CD4-positive, alpha-beta T cell treated with Interleukin-6 for 4 hours (primary cell): ENCODE measurements around the gene TBC1D17.
A peak's percentile ranks its signal among the peaks of the same experiment; 100 is the strongest.
"Not testable (repeated sequence)": the region's sequence is repeated elsewhere in the genome, so short reads cannot be mapped to it uniquely, and the experiment has no call there.

Experiments used
- DNase-seq: peaks from one replicate; pipeline ENCODE4 v3.0.0-alpha.2; 2020; ENCODE audit warnings: mixed read lengths

TBC1D17 gene

DNA sequence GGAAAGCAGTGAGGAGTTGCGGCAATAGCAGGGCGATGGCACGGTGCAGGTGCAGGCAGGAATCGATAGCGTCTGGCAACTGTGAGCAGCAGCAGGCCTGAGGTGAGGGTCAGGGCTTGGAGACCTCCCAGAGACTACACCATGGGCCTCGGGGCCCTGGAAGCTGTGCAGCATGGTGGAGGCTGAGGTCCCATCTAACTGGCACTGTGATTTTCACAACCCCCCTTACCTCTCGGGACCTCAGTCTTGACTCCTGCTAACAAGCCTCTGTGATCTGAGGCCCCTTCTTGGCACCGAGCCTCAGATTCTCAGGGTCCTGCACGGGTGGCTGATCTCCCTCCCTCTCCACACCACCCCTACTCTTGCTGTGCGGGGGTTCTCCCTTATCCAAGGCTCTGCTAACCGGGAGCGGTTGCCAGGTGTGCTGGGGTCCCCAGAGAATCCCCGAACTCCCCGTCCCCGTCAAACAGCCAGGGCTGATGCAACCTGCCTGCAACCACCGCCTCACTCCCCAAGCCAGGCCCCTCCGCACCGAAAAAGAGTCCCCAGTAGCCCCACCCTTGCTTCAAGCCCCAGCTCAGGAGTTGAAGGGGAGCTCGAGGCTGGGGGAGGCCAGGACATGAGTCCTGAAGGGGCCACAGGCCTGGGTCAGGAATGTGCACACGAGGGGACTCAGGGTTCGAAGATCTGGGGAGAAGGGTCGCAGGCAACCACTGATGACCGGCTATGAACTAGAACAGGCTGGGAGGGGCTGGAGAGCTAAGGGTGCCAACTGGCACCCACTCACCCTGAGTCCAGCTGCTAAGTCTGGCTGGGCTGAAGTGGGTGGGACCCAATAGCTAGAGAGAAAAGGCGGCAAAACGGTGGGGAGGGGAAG lies 46.7 kb downstream of the TBC1D17 start:
- no peak for DNase-seq

DNA sequence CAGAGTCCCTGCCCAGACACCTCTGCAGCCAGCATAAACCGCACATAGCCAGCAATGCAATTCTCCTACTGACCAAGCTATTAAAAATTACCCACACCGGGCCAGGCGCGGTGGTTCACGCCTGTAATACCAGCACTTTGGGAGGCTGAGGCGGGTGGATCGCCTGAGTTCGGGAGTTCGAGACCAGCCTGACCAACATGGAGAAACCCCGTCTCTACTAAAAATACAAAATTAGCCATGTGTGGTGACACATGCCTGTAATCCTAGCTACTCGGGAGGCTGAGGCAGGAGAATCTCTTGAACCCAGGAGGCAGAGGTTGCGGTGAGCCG lies 47.3 kb downstream of the TBC1D17 start:
- not testable (repeated sequence) for DNase-seq

DNA sequence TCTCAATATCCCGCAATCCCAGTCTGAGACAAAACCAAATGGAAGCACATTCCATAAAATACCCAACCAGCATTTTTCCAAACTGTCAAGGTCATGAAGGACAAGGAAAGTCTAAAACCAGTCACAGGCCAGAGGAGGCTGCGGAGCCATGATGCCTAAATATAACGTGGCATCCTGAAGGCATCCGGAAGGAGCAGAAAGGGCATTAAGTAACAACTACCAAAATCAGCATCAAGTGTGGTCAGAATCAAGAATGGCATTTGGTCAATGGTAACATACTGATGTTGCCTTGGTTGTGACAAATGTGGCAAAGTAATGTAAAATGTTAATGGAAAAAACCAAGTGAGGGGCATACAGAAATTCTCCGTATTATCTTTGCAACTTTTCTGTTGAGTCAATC lies 48.0 kb downstream of the TBC1D17 start:
- no peak for DNase-seq

DNA sequence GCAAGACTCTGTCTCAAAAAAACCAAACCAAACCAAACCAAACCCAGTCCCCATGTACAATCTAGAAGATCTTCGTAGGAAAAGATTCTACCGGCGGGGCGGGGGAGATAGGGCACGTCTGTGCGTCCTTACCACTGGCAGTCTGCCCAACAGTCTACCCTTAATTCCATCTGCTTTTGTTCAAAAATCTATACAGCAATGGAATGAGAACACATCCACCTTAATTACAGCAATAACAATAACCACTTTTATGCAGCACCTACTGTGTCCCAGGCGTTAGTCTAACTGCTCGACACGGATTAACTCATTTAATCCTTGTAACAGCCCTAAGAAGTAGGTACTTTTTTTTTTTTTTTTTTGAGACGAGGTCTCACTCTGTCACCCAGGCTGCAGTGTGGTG lies 49.0 kb downstream of the TBC1D17 start:
- DNase-seq: no peak

DNA sequence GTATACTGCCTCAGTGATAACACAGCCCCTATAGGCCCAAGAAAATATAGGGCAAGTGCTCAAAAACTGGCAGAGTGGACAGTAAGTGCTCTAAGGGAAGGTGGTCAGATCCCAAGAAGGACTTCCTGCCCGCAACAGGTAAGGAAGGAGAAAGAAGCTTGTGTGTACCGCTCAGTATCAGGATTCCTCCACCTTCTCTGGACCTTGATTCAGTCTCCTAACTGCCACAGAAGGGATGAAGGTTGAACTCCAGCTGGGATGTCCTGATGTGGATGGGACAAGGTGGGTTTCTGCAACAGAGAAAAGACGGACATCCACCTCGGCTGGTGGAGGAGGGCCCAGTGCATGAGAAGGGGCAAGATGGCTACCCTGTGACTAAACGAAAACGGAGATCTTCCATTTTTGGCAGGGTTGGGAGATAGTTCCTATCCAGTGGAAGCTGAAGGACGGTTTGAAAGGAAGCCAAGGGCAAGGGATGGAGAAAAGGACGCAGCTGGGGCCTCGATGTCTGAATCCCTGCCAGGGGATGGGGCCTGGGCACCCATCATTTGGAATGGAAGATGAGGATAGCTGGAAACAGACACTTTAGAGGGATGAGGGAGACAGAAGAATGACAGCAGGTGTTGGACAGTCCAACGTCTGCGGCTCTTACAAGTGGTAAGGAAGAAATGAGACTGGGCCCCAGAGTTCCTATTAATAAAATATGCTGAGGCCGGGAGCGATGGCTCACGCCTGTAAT lies 50.2 kb downstream of the TBC1D17 start:
- DNase-seq: no peak

DNA sequence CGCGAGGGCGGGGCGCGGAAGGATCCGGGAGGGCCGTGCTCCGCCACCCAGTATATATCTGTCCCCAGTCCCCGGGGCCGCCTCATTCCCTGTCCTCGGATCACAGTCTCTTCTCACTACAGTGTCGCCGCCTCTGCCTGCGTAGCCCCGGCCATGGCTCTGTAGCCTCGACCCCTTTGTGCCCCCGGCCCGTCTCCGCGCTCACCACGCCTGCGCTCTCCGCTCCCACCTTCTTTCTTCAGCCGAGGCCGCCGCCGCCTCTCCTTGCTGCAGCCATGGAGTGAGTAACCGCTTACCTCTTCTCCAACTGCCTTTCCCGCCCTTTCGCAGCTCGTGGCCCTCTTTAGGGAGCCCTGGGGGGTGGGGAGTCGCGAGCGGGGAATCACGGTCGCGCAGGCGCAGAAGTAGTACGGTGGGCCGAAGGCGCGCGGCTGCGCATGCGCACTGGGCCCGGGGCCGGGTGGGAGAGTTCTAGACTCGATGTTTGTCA lies 51.7 kb downstream of the TBC1D17 start, which contains the start of the genes ATF5 and NUP62:
TSS of gene ATF5 (plus strand) at position 85 of the 490 bp plus-strand sequence. CDS start 1,646 bp downstream, outside the sequence.
TSS of gene NUP62 (minus strand) at position 384 of the 490 bp plus-strand sequence. CDS start 19,697 bp downstream, outside the sequence.
- DNase-seq: peak; percentile 93

DNA sequence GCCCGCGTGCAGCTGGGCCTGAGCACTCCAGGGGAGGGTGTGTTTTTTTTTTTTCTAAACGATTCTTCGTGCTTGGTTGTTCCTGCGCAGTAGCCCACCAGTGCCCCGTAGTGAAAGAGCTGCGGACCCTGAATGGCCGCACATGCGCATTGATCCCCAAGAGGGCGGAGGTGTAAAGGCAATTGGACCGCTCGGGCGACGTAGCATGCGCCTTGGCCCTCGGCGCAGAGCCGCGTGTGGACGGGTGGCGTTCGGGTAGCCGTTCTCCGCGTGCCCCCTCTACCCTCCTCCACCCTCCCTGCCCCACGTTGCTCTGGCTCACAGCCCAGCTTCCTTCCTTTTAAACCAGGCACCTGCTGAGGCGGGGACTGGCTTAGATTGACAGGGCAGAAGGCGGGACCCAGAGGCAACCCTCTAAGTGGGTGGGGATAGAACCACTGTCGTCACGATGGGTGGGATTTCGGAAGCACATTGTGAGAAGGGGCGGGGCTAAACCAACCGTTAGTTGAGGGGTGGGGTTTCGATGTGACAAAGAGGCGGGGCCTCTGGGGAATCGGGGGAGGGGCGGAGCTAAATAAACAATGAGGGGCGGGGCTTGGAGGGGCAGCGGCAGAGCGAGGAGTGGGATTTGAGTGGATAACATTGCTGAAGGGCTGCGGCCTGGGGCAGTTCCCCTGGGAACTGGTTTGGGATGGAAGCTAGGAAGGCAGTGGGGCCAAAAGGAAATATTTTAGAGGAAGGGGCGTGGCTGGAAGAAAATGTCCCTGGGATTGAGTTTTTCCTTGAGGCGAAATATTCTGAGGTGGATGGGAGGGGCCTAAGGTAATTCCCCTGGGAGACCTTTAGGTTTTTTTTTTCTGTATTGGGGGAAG lies 52.3 kb downstream of the TBC1D17 start:
- peak; percentile 92 for DNase-seq

DNA sequence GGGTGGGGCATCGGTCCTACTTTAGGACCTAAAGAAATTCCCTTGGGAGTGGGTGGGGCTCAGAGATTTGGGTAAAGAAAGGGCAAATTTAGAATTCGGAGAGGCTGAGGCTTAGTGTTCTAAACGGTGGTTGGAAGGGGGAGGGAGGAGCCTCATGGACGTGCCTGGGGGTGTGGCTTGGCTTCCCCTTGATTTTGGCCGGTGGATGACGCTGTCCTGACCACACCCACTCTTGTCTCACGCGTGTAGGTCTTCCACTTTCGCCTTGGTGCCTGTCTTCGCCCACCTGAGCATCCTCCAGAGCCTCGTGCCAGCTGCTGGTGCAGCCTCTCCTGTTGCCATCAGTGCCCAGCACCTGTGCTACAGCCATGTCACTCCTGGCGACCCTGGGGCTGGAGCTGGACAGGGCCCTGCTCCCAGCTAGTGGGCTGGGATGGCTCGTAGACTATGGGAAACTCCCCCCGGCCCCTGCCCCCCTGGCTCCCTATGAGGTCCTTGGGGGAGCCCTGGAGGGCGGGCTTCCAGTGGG lies 53.0 kb downstream of the TBC1D17 start:
- no peak for DNase-seq

DNA sequence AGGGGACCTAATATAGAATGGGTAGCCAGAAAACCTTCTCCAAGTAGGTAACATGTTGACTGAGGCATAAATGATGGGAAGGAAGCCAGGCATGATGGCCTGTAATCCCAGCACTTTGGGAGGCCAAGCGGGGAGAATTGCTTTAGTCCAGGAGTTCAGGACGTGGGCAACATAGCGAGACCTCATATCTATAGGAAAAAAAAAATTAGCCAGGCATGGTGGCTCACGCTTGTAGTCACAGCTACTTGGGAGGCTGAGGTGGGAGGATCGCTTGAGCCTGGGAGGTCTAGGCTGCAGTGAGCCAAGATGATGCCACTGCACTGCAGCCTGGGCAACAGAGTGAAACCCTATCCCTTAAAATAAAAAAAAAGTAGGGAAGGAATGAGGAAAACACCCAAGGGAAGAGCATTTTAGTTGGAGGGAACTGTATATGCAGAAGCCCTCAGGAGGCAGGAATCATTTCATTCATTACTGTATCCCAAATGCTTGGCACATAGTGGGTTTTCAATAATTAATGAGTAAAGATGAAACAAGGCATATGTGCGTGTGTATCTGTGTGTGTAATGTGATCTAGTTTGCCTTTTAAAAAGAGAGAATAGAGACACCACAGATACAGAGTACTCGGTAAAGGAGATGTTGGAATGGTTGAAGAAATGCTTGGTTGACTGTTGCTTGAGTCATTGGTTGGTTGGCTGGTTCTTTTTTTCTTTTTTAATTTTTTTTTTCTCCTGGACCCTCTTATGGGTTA lies 54.0 kb downstream of the TBC1D17 start:
- DNase-seq: no peak

DNA sequence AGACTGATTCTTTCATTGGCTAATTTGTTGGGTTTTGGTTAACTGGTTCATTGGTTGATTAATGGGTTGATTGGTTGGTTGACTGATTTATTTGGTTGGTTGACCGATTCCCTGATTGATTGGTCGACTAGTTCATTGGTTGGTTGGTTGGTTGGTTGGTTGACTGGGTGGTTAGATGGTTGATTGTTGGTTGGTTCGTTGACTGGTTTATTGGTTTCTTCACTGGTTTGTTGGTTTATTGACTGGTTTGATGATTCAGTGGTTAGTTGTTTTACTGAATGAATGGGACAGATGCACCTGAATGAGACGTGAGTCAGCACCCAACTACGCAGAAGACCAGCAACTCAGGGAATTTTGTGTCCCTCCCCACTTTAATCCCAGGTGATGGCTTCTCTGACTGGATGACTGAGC lies 54.5 kb downstream of the TBC1D17 start:
- no peak for DNase-seq

DNA sequence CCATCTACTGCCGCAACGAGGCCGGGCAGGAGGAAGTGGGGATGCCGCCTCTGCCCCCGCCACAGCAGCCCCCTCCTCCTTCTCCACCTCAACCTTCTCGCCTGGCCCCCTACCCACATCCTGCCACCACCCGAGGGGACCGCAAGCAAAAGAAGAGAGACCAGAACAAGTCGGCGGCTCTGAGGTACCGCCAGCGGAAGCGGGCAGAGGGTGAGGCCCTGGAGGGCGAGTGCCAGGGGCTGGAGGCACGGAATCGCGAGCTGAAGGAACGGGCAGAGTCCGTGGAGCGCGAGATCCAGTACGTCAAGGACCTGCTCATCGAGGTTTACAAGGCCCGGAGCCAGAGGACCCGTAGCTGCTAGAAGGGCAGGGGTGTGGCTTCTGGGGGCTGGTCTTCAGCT lies 55.2 kb downstream of the TBC1D17 start:
- peak; percentile 63 for DNase-seq

DNA sequence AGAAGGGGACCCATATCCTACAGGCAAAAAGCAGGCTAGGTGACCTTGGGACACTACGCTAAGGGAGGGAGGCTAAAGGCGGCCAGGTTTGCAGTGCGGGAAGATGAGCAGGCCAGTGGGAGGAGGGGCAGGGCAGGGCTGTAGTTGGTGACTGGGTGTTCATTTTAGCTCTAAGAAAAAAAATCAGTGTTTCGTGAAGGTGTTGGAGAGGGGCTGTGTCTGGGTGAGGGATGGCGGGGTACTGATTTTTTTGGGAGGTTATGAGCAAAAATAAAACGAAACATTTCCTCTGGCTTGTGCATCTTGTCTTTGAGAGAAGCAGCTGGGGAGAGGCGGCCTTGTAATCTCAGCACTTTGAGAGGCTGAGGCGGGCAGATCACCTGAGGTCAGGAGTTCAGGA lies 56.1 kb downstream of the TBC1D17 start:
- no peak for DNase-seq

DNA sequence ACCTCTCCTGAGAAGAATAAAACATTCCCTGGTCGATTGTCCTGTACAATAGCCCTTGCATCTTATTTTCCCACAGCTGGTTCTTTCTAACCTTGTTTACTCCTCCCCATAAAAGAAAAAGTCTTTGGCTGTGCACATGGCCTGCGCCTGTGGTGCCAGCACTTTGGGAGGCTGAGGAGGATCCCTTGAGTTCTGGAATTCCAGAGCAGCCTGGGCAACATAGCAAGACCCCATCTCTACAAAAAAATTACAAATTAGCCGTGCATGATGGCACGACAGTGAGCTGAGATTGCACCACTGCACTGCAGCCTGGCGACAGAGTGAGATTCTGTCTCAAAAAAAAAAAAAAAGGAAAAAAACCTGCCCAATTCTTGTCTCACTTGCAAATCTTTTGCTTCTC lies 59.0 kb downstream of the TBC1D17 start:
- no peak for DNase-seq

DNA sequence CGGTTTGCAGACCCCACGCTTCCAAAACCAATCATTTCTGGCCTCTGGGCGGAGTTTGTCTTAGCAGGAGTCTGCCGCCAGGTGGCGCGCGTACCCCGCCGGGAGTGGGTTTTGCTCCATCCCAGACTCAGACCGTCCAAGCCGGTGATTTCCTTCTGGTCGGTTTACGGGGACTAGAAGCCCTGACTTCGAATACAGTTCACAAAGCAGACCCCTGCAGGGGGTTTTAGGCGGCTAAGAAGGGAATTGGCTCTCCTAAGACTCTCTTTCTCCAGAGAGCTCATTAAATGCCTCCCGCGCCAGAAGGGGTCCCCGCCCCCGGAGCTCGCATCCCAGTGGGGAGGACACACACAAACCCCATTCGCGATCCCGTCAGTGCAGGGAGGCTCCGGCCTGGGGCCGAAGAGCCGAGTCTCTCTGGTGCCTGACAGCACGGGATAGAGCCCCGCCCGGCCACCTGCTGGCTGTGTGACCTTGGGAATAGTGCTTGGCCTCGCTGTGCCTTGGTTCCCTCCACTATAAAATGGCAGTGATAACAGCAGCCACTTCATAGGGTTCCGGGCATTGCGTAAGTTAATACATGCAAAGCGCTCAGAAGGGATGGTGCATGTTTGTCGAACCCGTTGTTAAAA lies 60.4 kb downstream of the TBC1D17 start:
- DNase-seq: peak; percentile 83
